ENCODE data around the gene RTEL1.

GRCh38 chr20:63622732-63623131, 35.4 kb upstream of the RTEL1 start:
- TF ChIP-seq, protein P1, sequence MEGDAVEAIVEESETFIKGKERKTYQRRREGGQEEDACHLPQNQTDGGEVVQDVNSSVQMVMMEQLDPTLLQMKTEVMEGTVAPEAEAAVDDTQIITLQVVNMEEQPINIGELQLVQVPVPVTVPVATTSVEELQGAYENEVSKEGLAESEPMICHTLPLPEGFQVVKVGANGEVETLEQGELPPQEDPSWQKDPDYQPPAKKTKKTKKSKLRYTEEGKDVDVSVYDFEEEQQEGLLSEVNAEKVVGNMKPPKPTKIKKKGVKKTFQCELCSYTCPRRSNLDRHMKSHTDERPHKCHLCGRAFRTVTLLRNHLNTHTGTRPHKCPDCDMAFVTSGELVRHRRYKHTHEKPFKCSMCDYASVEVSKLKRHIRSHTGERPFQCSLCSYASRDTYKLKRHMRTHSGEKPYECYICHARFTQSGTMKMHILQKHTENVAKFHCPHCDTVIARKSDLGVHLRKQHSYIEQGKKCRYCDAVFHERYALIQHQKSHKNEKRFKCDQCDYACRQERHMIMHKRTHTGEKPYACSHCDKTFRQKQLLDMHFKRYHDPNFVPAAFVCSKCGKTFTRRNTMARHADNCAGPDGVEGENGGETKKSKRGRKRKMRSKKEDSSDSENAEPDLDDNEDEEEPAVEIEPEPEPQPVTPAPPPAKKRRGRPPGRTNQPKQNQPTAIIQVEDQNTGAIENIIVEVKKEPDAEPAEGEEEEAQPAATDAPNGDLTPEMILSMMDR (IDR thresholded peaks at IDR 0.05), result no peak
- no peak for TF ChIP-seq POLR2A (IDR thresholded peaks at IDR 0.05)

All from right lobe of liver (tissue), 4 donors.